ENCODE results near the gene ZC3H4.
A peak's percentile ranks its signal among the peaks of the same experiment; 100 is the strongest.
"Not testable (repeated sequence)": the region's sequence is repeated elsewhere in the genome, so short reads cannot be mapped to it uniquely, and the experiment has no call there.

The ZC3H4 gene

DNA sequence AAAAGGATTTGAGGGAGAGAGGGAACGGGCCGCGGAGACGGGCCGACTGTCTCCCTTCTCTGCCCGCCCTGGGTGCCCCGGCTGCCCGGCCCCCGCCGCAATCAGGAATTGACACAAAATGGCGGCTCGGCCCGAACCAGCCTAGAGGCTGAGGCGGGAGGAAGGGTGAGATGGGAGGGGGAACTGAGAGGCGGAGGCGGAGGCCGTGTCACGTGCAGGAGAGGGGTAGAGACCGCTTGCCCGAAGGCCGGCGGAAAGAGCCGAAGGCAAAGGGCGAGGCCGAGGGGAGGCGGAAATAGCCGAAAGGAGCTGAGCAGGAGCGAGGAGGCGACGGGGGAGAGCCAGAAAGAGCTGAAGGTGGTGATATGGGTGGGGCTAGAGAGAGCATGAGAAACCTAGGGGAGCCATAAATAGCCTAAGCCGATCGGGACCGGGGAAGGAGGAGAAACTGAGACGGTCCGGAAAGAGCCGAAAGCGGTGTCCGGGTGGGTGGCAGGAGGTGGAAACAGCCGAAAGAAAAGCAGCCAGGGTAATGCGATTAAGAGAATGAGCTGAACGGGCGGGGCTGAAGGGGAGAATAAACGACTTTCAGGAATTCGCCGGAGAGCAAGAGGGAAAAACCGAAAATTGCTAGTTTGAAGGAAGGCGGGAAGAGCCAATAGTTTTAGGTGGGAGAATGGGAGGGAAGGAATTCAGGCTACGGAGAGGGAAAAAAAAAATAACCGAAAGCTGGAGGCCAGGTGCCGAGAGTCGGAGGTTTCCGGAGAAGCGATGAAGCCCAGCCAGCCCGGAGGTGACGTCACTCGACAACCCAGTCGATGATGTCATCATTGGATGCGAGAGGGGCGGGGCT, at the start of gene ZC3H4:
Gene ZC3H4 (minus strand): TSS at position 780 of the 853 bp plus-strand sequence. CDS start 1,192 bp downstream, outside the sequence.
- DNase-seq (ENCODE audit: low spot score) = peak; percentile 100

DNA sequence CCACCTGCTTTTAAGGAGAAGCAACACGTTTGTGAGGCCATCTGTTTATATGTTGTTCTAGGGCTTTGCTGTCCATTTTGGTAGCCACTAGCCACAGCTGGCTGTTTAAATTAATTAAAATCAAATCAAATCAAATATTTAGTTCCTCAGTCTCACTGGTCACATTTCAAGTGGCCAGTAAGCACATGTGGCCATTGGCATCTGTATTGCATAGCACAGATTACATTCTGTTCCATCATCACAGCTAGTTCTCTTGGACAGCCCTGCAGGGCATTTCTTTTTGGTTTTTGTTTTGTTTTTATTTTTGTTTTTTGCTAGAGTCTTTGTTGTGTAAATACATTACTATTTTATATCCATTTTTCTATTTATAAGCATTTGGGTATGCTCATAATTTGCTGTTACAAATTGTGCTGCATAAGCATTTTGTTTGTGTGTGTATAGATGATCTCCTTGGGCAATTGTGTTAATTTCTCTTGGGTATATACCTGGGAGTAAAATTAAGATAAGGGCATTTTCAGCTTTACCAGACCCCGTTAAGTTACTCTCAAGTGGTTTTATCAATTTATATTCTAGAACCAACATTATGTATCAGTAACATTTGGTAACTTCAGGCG, 48.4 kb upstream of the ZC3H4 start:
- DNase-seq (ENCODE audit: low spot score) = no peak

DNA sequence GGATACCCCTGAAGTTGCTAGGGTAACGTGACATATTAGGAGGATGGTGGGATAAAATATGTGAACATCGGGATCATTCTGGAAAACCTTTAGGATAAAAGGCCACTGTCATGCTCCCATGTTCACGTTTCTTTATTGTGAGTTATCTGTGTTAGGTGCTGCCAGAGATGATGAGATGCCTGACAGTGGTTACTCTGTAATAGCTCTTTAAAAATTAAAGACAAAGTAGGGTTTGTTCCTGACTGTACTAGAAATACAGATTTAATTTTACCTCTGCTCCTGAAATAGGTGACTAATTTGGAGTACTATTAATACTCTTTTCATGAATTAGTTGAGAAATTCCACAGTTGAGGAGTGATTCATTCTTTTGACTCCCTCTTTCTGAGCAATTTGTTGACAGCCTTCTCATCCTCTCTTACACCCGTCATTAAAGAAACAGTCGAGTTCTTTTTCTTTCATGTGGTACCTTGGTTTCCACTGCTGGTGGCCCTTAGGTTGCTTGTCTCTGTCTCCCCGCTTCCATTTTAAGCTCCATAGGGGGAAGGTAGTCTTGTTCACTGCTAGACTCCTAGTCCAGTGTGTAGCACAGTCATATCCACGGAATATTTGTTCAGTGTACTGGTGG, 45.4 kb upstream of the ZC3H4 start:
- DNase-seq (ENCODE audit: low spot score) = peak; percentile 76

DNA sequence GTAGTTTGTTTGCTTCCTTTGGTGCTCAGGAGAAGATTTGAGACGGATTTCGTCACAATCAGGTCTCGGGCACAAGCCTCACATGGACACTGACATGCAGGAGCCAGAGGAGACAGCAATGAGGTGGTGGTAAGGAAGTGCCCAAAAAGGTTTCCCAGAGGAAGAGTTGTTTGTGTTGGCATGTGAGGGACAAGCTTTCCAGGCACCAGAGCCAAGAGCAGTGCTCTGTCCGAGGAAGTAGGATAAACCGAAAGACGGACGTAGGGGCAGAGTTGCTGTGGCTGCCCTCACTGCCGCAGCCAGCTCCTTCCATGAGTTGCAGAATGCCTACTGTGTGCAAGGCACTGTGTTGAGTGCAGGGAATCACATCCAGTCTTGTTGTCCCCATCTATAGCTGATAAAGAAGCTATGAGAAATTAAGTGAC, 44.8 kb upstream of the ZC3H4 start:
- DNase-seq (ENCODE audit: low spot score) = no peak

DNA sequence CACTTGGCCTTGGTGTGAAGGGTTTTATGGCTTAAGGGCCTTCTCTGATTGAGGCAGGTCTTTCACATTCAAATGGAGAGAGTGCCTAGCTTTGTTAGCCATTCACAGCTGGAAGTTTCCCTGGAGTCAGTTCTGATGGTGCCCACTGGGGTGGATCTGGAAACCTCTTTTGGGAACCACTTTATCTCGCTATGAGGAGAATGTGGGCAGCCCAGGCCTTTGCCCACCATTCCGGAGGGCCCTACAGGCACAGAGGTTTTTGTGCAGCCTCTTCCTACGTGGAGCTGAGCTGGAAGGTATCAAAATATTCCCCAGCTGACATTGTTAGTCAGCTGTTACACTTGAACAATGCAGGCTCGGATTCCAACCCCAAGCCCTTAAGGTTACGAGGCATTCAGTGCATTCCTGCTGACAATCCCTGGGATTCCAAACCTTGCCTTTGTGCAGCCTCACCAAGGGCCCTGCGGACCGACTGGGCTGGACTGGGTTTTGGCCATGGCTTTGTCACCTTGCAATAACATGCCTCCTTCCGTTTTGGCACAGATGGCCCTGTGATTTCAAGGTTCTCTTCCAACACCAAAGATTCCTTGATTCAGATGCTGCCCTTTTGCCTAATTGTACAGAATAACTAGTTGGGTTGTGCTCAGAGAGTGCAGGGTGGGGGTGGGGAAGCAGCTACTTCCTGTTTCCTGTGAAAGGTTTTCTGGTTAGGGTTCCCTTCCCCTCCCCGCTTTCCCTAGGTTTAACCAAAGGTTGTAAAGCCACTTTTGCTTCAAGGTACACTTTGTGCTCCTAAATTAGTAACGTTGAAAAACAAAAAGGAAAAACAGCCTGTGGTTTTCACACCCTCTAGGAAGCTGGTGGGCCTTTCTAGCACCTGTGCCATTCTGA, 44.1 kb upstream of the ZC3H4 start:
- DNase-seq (ENCODE audit: low spot score) = peak; percentile 41

DNA sequence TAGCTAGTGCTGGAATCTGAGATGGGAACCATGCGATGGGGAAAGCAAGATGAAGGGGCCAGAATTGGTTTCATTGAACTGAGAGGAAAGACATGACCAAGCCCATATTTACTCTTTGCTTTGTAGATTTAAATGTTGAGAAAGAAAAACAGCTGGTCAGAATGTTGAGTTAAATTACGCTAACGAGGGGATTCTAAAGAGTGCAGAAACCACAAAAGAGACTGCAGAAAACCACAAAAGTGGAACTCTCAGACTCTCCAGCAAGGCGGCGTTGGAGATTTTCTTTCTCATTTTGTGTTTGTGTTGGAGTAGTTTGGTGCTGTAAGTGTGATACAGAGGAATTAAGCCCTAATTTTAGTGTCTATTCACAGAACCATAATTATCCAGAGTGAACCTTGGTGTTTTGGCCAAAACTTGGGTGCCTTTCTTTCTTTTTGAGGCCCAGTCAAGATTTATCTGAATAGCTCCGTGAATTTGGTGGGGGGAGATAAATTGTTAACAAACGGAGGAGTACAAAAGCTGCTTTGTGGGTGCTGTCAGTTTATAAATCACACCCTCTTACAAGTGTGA, 43.4 kb upstream of the ZC3H4 start:
- peak; percentile 40 for DNase-seq (ENCODE audit: low spot score)

DNA sequence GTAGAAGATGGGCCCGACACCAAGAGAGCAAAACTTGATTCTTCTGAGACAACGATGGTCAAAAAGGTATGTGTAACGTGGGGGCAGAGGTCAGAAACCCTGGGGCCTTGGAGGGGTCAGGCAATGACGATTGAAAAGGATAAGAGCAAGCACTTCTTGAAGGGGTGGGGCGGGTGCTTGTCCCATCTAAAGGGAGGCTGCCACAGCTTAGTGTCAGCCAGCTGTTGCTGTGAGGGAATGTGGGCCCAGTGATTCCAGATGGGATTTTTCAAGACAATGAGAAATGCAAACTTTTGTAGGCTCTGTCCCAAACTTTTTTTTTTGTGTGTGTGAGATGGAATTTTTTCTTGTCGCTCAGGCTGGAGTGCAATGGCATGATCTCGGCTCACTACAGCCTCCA, 41.6 kb upstream of the ZC3H4 start:
- DNase-seq (ENCODE audit: low spot score) = no peak

DNA sequence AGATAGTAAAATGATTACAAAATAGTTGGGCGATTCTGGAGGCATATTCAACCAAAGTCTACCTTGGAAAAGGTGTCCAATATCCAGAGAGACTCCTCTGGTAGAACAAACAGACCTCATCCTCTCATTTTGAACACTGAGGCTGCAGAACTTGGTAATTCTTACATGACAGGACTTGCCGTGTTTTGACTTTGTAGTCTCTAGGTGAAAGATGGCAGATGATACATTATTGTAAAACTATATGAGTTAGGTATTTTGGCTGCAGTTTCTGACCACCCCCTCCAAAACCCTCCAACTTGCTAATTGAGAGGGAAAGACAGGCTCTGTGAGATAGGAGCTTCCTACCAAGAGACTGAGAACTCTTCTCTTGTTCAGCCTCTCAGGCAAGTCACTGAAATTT, 39.7 kb upstream of the ZC3H4 start:
- no peak for DNase-seq (ENCODE audit: low spot score)

DNA sequence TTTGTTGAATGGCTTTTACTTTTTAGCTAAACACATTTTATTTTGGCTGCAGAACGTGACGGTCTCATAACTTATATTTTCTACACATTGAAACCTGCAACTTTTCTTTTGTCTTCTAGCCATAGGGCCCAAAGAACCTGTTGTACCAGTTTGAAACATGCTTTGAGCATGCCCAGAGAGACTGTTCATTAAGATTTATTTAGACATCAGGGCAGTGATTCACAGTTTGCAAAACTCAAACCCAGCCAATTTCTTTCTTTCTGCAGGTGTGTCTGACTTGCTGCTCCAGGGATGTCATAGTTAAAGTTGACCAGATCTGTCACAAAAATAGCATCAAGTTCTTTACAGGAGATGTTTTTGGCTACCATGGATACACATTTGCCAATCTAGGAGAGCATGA, 39.1 kb upstream of the ZC3H4 start:
- DNase-seq (ENCODE audit: low spot score) = no peak

DNA sequence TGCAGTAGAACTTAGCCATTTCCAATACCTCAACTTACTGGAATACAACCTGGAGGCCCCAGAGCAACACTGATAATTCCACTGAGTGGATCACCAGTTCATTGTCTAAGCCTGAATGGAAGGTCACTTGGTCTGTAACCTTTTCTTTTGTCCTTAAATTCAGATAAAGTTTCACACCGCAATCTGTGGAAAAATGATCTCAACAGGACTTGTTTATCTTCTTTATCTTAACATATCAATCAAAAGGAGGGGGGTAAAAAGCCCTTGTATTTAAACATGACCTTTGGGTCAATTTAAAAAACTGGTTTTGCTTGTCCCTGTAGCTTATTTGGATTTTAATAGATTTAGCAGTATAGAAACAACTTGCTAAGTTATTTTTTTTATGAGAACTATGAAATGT, 38.6 kb upstream of the ZC3H4 start:
- DNase-seq (ENCODE audit: low spot score) = no peak

DNA sequence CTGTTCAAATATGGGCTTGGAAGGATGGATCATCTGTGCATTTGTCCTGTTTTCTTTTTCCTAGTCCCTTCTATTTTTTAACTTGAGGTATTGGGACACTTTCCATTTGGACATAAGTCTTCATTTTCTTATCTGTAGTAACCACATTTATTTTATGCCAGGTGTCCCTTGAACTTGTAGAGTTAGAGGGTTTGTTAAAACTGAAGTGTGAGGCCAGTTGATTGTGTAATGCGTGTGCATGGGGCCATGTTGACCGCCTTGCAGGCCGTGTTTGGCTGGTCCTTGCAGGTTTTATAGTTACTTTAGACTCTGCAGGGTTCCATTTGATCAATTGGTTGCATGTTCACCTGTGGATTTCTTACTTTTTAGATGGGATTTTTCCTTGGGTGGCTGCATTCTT, 38.1 kb upstream of the ZC3H4 start:
- no peak for DNase-seq (ENCODE audit: low spot score)

DNA sequence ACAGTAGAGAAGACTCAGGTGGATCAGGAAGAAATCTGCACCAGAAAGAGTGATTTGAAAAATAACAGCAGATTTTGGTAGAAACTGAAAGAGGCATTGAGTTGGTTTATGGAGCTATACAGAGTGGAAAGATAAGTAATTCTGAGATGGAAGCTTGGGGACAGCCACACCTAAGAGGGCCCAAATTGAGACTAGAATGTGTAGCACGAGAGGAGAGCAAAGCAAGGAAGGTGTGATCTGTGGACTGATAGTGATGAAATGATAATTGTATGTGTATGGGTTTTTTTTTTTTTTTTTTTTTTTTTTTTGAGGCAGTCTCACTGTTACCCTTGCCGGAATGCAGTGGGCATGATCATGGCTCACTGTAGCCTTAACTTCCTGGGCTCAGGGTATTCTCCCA, 33.3 kb upstream of the ZC3H4 start:
- no peak for DNase-seq (ENCODE audit: low spot score)

DNA sequence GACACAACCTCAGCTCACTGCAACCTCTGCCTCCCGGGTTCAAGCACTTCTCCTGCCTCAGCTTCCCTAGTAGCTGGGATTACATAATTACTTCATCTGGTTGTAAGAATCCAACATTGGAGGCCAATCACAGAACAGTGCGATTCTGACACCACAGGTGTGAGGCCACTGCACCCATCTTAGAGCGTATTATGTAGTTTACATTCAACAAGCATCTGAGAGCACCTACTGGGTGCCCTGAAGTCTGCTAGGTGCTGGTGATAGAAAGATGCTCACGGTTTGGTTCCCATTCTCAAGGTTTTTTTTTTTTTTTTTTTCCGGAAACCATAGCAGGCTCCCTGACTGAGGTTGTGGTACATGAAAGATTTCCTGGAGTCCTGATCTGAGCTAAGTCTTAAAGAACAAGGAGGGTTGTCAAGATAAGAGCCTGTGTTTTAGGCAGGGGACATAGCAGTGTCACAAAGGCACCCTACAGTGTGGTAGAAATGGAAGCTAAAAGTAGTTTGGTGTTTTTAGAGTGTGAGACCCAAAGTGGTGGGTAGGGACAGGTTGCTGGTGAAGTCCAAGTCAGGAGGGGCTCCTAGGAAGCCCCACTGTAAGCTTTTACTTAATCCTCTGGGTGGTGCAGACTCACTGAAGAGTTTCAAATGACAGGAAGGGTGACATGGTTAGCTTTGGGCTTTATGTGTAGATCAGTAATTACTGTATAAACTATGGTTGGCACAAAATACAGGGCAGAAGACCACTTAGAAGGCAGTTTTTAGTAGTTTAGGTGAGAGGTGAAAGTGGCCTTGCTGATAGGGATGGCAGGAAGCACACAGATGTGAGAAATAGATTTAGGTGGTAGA, 32.3 kb upstream of the ZC3H4 start:
- DNase-seq (ENCODE audit: low spot score) = peak; percentile 52

DNA sequence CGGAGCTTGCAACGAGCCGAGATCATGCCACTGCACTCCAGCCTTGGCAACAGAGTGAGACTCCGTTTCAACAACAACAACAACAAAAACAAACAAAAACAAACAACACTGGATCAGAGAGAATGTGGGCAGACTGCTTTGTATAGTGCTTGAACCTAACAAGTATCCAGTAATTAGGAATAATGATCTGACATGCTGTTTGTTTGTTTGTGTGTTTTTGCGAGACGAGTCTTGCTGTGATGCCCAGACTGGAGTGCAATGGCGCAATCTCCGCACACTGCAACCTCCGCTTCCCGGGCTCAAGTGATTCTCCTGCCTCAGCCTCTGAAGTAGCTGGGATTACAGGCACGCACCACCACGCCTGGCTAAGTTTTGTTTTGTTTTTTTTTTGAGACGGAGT, 31.1 kb upstream of the ZC3H4 start:
- no peak for DNase-seq (ENCODE audit: low spot score)

DNA sequence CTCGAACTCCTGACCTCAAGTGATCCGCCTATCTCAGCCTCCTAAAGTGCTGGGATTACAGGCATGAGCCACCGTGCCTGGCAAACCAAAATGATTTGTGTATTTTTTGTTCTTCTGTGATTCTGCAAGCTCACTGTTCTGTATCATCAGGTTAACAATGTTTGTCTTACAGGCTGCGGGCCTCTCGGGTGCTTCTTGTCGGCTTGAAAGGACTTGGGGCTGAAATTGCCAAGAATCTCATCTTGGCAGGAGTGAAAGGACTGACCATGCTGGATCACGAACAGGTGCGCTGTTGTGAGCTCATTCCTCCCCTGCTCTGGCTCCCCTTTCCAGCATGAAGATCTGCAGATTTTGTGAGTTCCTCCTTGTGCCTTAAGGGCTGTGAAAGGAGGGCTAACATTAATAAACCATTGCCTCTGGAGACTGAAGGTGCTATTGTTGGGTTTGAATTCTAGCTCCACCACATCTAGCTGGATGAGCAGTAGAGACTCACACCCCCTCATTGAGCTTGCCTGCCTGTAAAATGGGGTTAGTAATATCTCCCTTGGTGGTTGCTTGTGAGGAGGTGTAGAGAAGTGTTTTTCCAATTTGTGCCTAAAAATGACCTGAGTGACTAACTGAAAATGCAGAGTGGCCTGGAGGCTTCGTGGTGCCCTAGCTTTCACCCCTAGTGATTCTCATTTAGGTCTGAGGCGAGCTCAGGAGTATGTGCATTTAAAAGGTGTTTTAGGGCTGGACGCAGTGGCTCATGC, 29.9 kb upstream of the ZC3H4 start:
- no peak for DNase-seq (ENCODE audit: low spot score)

DNA sequence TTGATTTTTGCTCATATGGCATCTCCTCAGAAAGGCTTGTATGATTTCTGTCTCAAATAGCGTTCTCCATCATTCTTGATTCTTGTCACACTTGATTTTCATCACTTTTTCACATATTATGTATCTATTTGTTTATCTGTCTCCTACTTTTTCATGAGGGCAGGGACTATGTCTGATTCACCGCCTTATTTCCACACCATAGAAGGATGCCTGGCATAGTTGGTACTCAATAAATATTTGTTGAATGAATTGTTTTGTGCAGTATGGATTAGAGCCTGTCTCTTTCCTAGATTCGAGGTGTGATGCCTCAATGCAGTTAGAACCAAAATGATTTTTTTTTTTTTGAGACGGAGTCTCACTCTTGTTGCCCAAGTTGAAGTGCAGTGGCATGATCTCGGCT, 29.2 kb upstream of the ZC3H4 start:
- no peak for DNase-seq (ENCODE audit: low spot score)

DNA sequence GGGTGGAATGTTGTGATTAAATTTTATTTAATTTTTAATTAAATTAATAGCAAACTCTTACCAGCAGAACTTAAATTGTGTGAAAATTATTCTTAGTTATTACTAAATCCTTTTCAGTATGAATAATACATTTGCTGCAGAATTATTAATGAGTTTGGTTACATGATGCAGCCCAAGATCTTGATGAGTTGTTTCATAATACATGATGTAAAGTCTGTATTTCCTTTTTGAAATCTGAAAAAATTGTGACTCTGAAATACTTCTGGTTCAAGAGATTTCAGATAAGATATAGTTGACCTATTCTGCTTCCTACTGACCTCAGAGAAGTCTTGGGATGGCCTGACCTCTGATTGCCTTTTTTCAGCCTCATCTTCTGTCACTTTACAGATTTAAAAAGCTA, 28.1 kb upstream of the ZC3H4 start:
- no peak for DNase-seq (ENCODE audit: low spot score)

DNA sequence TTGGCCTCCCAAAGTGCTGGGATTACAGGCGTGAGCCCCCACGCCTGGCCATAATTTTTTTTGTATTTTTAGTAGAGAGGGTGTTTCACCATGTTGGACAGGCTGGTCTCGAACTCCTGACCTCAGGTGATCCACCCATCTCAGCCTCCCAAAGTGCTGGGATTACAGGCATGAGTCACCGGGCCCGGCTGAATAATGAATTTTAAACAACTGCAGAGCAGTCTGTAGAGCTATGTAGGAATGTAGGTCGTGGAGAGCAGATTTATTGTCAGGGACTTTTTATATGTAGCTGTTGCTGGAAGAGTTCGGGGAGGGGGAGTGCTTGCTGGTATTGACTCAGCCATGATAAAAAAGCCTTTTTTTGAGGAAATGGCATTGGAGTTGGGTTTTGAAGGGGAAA, 27.7 kb upstream of the ZC3H4 start:
- not testable (repeated sequence) for DNase-seq (ENCODE audit: low spot score)

DNA sequence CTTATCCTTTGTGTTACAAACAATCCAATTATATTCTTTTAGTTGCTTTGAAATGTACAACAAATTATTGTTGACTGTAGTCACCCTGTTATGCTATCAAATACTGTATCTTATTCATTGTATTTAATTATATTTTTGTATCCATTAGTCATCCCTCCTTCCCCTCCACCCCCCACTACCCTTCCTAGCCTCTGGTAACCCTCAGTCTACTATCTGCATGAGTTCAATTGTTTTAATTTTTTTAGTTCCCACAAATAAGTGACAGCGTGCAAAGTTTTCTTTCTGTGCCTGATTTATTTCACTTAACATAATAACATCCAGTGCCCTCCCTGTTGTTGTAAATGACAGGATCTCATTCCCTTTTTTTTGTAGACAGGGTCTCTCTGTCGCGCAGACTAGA, 21.6 kb upstream of the ZC3H4 start:
- no peak for DNase-seq (ENCODE audit: low spot score)

DNA sequence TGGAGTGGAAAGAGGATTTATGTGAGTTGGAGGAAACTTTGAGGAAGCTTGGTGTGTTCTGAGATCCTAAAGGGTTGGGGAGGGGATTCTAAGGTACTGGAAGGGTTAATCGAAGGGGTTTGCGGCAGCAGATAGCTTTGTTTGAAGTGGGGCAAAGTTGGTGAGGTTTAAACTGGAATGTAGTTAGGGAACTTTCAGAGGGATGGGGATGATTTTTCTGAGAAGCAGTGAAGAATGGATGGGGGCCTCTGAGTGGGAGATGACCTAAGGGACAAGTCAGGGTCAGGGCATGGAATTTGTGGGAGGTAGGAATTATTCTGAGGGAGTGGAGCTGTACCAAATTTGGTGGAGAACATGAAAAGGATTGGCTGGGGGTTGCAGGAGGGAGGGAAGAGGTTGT, 21.0 kb upstream of the ZC3H4 start:
- DNase-seq (ENCODE audit: low spot score) = no peak
